Measurements from ENCODE around the gene PLK4.
"Not testable (repeated sequence)": the region's sequence is repeated elsewhere in the genome, so short reads cannot be mapped to it uniquely, and the experiment has no call there.

The PLK4 gene

GRCh38 chr4:127880763-127881562, at the start of gene PLK4:
Gene PLK4, plus strand, starts transcription at chr4:127880893. Its CDS starts 242 bp downstream, at chr4:127881135.
- DNase-seq (ENCODE audit: low spot score) = peak; percentile 98

- no peak for DNase-seq (ENCODE audit: low spot score)
These were observed 48.1 kb upstream of the PLK4 start for GRCh38 chr4:127832585-127832984.

- peak; percentile 15 for DNase-seq (ENCODE audit: low spot score)
These were observed 36.7 kb upstream of the PLK4 start for GRCh38 chr4:127843704-127844600.

- DNase-seq (ENCODE audit: low spot score) = no peak
These were observed 36.0 kb upstream of the PLK4 start for GRCh38 chr4:127844601-127845116.

- DNase-seq (ENCODE audit: low spot score) = no peak
These were observed 34.6 kb upstream of the PLK4 start for GRCh38 chr4:127846061-127846460.

GRCh38 chr4:127846765-127847164, 33.9 kb upstream of the PLK4 start:
- no peak for DNase-seq (ENCODE audit: low spot score)

- DNase-seq (ENCODE audit: low spot score) = no peak
These were observed 31.0 kb upstream of the PLK4 start for GRCh38 chr4:127849505-127850234.

- no peak for DNase-seq (ENCODE audit: low spot score)
These were observed 28.0 kb upstream of the PLK4 start for GRCh38 chr4:127852661-127853060.

GRCh38 chr4:127856196-127856812, 24.4 kb upstream of the PLK4 start:
- no peak for DNase-seq (ENCODE audit: low spot score)

- DNase-seq (ENCODE audit: low spot score) = no peak
These were observed 23.8 kb upstream of the PLK4 start for GRCh38 chr4:127856813-127857447.

GRCh38 chr4:127857641-127858040, 23.1 kb upstream of the PLK4 start:
- DNase-seq (ENCODE audit: low spot score) = no peak

- no peak for DNase-seq (ENCODE audit: low spot score)
These were observed 12.5 kb upstream of the PLK4 start for GRCh38 chr4:127868196-127868595.

GRCh38 chr4:127870281-127870680, 10.4 kb upstream of the PLK4 start:
- DNase-seq (ENCODE audit: low spot score) = no peak

- no peak for DNase-seq (ENCODE audit: low spot score)
These were observed 10.0 kb upstream of the PLK4 start for GRCh38 chr4:127870688-127871087.

- no peak for DNase-seq (ENCODE audit: low spot score)
These were observed 4.9 kb upstream of the PLK4 start for GRCh38 chr4:127875791-127876190.

GRCh38 chr4:127881563-127881864, 821 bp downstream of the PLK4 start:
- DNase-seq (ENCODE audit: low spot score) = no peak

GRCh38 chr4:127888559-127888958, 7.9 kb downstream of the PLK4 start:
- no peak for DNase-seq (ENCODE audit: low spot score)

- no peak for DNase-seq (ENCODE audit: low spot score)
These were observed 9.2 kb downstream of the PLK4 start for GRCh38 chr4:127889903-127890302.

GRCh38 chr4:127896069-127896468, 15.4 kb downstream of the PLK4 start:
- no peak for DNase-seq (ENCODE audit: low spot score)

- no peak for DNase-seq (ENCODE audit: low spot score)
These were observed 15.8 kb downstream of the PLK4 start for GRCh38 chr4:127896528-127896927.

GRCh38 chr4:127899682-127900081, 19.0 kb downstream of the PLK4 start:
- not testable (repeated sequence) for DNase-seq (ENCODE audit: low spot score)

All from D341Med (cell line).